ENCODE data around the gene ATP1A2. TPM values are rescaled to one million over a fixed set of nuclear protein-coding genes. Genes with fewer than 3 reads are reported as not detected.

ATP1A2 gene
- total and polyA plus RNA-seq, 4 donors, result 0.09 to 1.5 (median 0.29) TPM

DNA sequence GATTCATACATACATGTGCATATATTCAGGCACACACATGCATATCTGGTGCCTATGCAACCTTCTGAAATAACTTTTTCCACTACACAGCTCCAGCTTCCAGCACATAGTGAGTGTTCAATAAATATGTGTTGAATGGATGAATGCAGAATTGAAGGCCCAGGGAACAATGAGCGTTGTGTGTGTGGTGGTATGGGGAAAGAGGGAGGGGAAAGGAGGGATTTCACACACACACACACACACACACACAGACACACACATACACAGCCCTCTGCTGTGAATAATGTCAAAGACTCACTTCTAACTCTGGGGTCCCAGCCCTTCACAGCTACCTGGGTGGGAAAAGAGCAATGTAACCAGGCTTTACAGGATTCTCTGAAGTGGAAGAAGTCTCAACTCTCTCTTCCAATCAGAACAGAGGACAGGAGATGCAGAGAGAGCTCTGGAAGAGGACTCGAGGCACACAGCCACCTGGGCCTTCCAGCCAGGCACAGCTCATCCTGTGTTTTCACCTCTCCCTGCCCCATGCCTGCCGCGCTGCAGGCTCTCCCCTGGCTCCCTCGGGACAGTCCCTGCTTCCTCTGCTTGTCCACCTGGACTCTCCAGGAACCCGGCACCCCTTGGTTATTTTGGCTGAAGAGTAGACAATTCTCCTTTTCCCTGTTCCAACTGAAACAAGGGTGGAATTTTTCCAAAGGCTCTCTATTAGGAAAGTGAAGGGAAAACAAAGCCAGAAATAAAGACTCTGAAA lies 11.7 kb upstream of the ATP1A2 start:
- H3K36me3 ChIP-seq (ENCODE audit: control insufficient read depth in 4 of 4, insufficient read depth in 3 of 4, low read depth in 1 of 4, low read length in 3 of 4), result no peaks in the 10 kb centered on the region
- peaks cover 4 to 22% (median 16%) of the 10 kb centered on the region in 4 donors for H3K4me1 ChIP-seq (ENCODE audit: control insufficient read depth in 4 of 4, insufficient read depth in 4 of 4, low read length in 3 of 4)
- TF ChIP-seq HNF4A (conservative IDR thresholded peaks at IDR 0.05), result no peak
- TF ChIP-seq JUND (IDR thresholded peaks at IDR 0.05), result no peak
- no peak for TF ChIP-seq NR2F2 (IDR thresholded peaks at IDR 0.05)
- TF ChIP-seq RAD21 (IDR thresholded peaks at IDR 0.05), result no peak
- TF ChIP-seq EGR1 (IDR thresholded peaks at IDR 0.05; ENCODE audit: low read depth in 2 of 2), result no peak
- no peak for TF ChIP-seq HNF4G (IDR thresholded peaks at IDR 0.05)
- TF ChIP-seq RXRA (IDR thresholded peaks at IDR 0.05), result no peak
- no peak for TF ChIP-seq FOXA2 (IDR thresholded peaks at IDR 0.05)
- TF ChIP-seq CTCF (IDR thresholded peaks at IDR 0.05; ENCODE audit: low read depth, low read length, missing input control), result no peak
- TF ChIP-seq, protein P1, sequence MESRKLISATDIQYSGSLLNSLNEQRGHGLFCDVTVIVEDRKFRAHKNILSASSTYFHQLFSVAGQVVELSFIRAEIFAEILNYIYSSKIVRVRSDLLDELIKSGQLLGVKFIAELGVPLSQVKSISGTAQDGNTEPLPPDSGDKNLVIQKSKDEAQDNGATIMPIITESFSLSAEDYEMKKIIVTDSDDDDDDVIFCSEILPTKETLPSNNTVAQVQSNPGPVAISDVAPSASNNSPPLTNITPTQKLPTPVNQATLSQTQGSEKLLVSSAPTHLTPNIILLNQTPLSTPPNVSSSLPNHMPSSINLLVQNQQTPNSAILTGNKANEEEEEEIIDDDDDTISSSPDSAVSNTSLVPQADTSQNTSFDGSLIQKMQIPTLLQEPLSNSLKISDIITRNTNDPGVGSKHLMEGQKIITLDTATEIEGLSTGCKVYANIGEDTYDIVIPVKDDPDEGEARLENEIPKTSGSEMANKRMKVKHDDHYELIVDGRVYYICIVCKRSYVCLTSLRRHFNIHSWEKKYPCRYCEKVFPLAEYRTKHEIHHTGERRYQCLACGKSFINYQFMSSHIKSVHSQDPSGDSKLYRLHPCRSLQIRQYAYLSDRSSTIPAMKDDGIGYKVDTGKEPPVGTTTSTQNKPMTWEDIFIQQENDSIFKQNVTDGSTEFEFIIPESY (IDR thresholded peaks at IDR 0.05), result no peak
- TF ChIP-seq, protein P2, sequence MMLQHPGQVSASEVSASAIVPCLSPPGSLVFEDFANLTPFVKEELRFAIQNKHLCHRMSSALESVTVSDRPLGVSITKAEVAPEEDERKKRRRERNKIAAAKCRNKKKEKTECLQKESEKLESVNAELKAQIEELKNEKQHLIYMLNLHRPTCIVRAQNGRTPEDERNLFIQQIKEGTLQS (IDR thresholded peaks at IDR 0.05), result no peak
- no peak for TF ChIP-seq TAF1 (conservative IDR thresholded peaks at IDR 0.05)
- TF ChIP-seq, protein P3, sequence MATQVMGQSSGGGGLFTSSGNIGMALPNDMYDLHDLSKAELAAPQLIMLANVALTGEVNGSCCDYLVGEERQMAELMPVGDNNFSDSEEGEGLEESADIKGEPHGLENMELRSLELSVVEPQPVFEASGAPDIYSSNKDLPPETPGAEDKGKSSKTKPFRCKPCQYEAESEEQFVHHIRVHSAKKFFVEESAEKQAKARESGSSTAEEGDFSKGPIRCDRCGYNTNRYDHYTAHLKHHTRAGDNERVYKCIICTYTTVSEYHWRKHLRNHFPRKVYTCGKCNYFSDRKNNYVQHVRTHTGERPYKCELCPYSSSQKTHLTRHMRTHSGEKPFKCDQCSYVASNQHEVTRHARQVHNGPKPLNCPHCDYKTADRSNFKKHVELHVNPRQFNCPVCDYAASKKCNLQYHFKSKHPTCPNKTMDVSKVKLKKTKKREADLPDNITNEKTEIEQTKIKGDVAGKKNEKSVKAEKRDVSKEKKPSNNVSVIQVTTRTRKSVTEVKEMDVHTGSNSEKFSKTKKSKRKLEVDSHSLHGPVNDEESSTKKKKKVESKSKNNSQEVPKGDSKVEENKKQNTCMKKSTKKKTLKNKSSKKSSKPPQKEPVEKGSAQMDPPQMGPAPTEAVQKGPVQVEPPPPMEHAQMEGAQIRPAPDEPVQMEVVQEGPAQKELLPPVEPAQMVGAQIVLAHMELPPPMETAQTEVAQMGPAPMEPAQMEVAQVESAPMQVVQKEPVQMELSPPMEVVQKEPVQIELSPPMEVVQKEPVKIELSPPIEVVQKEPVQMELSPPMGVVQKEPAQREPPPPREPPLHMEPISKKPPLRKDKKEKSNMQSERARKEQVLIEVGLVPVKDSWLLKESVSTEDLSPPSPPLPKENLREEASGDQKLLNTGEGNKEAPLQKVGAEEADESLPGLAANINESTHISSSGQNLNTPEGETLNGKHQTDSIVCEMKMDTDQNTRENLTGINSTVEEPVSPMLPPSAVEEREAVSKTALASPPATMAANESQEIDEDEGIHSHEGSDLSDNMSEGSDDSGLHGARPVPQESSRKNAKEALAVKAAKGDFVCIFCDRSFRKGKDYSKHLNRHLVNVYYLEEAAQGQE (IDR thresholded peaks at IDR 0.05), result no peak
- no peak for TF ChIP-seq FOXA1 (IDR thresholded peaks at IDR 0.05)
- TF ChIP-seq YY1 (IDR thresholded peaks at IDR 0.05), result no peak
- no peak for TF ChIP-seq MAX (IDR thresholded peaks at IDR 0.05)
- no peak for TF ChIP-seq SP1 (IDR thresholded peaks at IDR 0.05)
- no peak for TF ChIP-seq GABPA (IDR thresholded peaks at IDR 0.05 in 1 of 2, conservative IDR thresholded peaks at IDR 0.05 in 1 of 2)
- DNase-seq (ENCODE audit: low spot score), result no peak
- no peak overlapping the region for H3K4me3 ChIP-seq (ENCODE audit: low read depth in 1 of 3, low read length in 3 of 3)
- no peak overlapping the region for H3K9ac ChIP-seq (ENCODE audit: low read depth in 1 of 2, low read length in 2 of 2)
- H3K27ac ChIP-seq (ENCODE audit: low read depth in 1 of 2, low read length in 2 of 2), result no peak overlapping the region
- no peaks in the 10 kb centered on the region for H3K27me3 ChIP-seq (ENCODE audit: control insufficient read depth in 4 of 4, insufficient read depth in 4 of 4, low read length in 3 of 4)
- 85% methylated on average over 6 of the region's 6 CpGs for WGBS
- no peaks in the 10 kb centered on the region for H3K9me3 ChIP-seq (ENCODE audit: control insufficient read depth in 4 of 4, low read length in 3 of 4)
